Stomach (tissue), 9 donors: Measurements from ENCODE around the gene ORAI1. TPM values are rescaled to one million over a fixed set of nuclear protein-coding genes. Genes with fewer than 3 reads are reported as not detected.
A peak's percentile ranks its signal among the peaks of the same experiment; 100 is the strongest.

ENCODE experiments used
- DNase-seq, 2 donors: peaks; one replicate each; pipeline versions ENCODE4 v3.0.0 to v3.0.0-alpha.2; 2013 to 2019
- H3K27ac ChIP-seq, 5 donors: fragments of 200-600 bp in 4 of 5; sonication (generic) in 4 of 5; one replicate each; pipeline ENCODE4 v1.5.1; 2013 to 2019; ENCODE audit warnings: mild to moderate bottlenecking in 1 of 5, moderate library complexity in 1 of 5
- H3K27me3 ChIP-seq, 3 donors: fragments of 200-600 bp; sonication (generic); one replicate each; pipeline ENCODE4 v1.5.1; 2017 to 2019; ENCODE audit warnings: mixed run types in 1 of 3
- H3K36me3 ChIP-seq, 4 donors: fragments of 200-600 bp; sonication (generic); 1 replicate in 3 of 4; 2 replicates in 1 of 4; pipeline ENCODE4 v1.5.1; 2016 to 2019
- H3K4me1 ChIP-seq, 4 donors: fragments of 200-600 bp; sonication (generic); one replicate each; pipeline ENCODE4 v1.5.1; 2016 to 2019
- H3K4me3 ChIP-seq, 4 donors: fragments of 200-600 bp; sonication (generic) in 3 of 4; one replicate each; pipeline ENCODE4 v1.5.1; 2016 to 2019; ENCODE audit warnings: mild to moderate bottlenecking in 1 of 4
- H3K9me3 ChIP-seq, 4 donors: fragments of 200-600 bp; sonication (generic); one replicate each; pipeline ENCODE4 v1.5.1; 2016 to 2019
- CTCF ChIP-seq, 7 experiments: fragments of 450-650 bp in 4 of 7; fragments of 200-600 bp in 3 of 7; sonication (generic) in 3 of 7; IDR thresholded peaks; one replicate each; pipeline ENCODE4 v1.5.1; 2016 to 2019; ENCODE audit warnings: antibody characterized with exemption in 7 of 7, control low read depth in 2 of 7, mild to moderate bottlenecking in 1 of 7
- EP300 ChIP-seq: sonication (generic); formaldehyde crosslinking; IDR thresholded peaks from one replicate; pipeline ENCODE4 v1.6.1; 2017; ENCODE audit warnings: antibody characterized with exemption
- POLR2A ChIP-seq, 4 donors: fragments of 450-650 bp; IDR thresholded peaks; one replicate each; pipeline ENCODE4 v1.6.1; 2016; ENCODE audit warnings: antibody characterized with exemption in 4 of 4, control low read depth in 2 of 4, mild to moderate bottlenecking in 1 of 4, moderate library complexity in 1 of 4
- POLR2AphosphoS5 ChIP-seq, 3 donors: sonication (generic); formaldehyde crosslinking; IDR thresholded peaks; one replicate each; pipeline ENCODE4 v1.6.1; 2016; ENCODE audit warnings: antibody characterized with exemption in 3 of 3
- WGBS, 5 donors: extraction: QIAGEN DNeasy Blood & Tissue Kit in 3 of 5; methylation state at CpG; one replicate each; pipeline versions ENCODE4 v1.1.5 to v1.1.7; 2013 to 2018; 5-methylcytosine and 5-hydroxymethylcytosine counted together
- intact Hi-C: fragments of 100-400 bp; cut with DNase I; formaldehyde crosslinking; loops from one replicate; pipeline ENCODE4 v1.15.1; 2023; ENCODE audit warnings: low total_unique reads
- polyA plus RNA-seq, 3 donors: library from polyadenylated mRNA; stranded (reverse); fragments of 200-250 nt; gene quantifications; one replicate each; pipeline ENCODE4 v1.2.3, GENCODE V29; 2013
- total RNA-seq, 5 donors: library from RNA; depleted of rRNA; stranded (reverse); fragments of >200 nt; gene quantifications; one replicate each; pipeline versions ENCODE4 v1.1.0 to v1.2.3, GENCODE V29; 2014 to 2016
- donor health status: healthy with polysubstance abuse.
- donor health status: Bipolar disorder and iron deficiency.
- donor health status: healthy.

ORAI1 gene
- total and polyA plus RNA-seq, 8 donors, result 0.45 to 37.9 (median 8.6) TPM

GRCh38 chr12:121668750-121669520 lies 42.6 kb downstream of the ORAI1 start:
- Histone ChIP-seq H3K27me3 (no peaks in the 10 kb centered on the region), H3K4me3 (no peak overlapping the region), H3K9me3 (no peaks in the 10 kb centered on the region), H3K36me3 (no peaks in the 10 kb centered on the region), H3K4me1 (peaks cover 15 to 24% (median 18%) of the 10 kb centered on the region in 4 donors), H3K27ac (no peak overlapping the region)
- DNase-seq, result peak; percentile 39 to 83
- 77 to 79% (median 79%) methylated on average over 17 to 18 of the region's 18 CpGs for WGBS, 5 donors
- intact Hi-C loops, result loop anchor here (10.0 kb wide), 1 partner anchor 174 kb away; no protein-coding TSS in a partner anchor
- TF ChIP-seq POLR2AphosphoS5 (IDR thresholded peaks at IDR 0.05) (no peak), CTCF (IDR thresholded peaks at IDR 0.05) (peak in 4 of 7 experiments; percentile 35 to 61 (median 46))

GRCh38 chr12:121669521-121669900 lies 43.2 kb downstream of the ORAI1 start, which contains the start of gene MORN3:
Gene MORN3 (minus strand): TSS chr12:121669654. CDS start chr12:121669483, 171 bp downstream.
- Histone ChIP-seq H3K27me3 (no peaks in the 10 kb centered on the region), H3K27ac (no peak within 1 kb of the TSS), H3K4me1 (peaks cover 15 to 24% (median 18%) of the 10 kb centered on the region in 4 donors), H3K4me3 (no peak within 1 kb of the TSS), H3K36me3 (no peaks in the 10 kb centered on the region), H3K9me3 (no peaks in the 10 kb centered on the region)
- 95 to 100% (median 100%) methylated on average over 5 of the region's 5 CpGs for WGBS, 5 donors
- intact Hi-C loops, result loop anchor here (10.0 kb wide), 1 partner anchor 175 kb away; no protein-coding TSS in a partner anchor
- no peak for DNase-seq
- TF ChIP-seq POLR2AphosphoS5 (IDR thresholded peaks at IDR 0.05) (no peak), EP300 (no peak), CTCF (IDR thresholded peaks at IDR 0.05) (no peak), POLR2A (IDR thresholded peaks at IDR 0.05) (no peak)

- Histone ChIP-seq H3K4me3 (peak overlapping the region; percentile 48 to 65 (median 56)), H3K9me3 (no peaks in the 10 kb centered on the region), H3K27me3 (no peaks in the 10 kb centered on the region), H3K27ac (peak overlapping the region; percentile 69 to 86 (median 81)), H3K36me3 (no peaks in the 10 kb centered on the region), H3K4me1 (peaks cover 15 to 24% (median 18%) of the 10 kb centered on the region in 4 donors)
- TF ChIP-seq EP300 (no peak), POLR2AphosphoS5 (IDR thresholded peaks at IDR 0.05) (peak in 1 of 3 donors; percentile 28)
- DNase-seq, result peak; percentile 68 to 82
- 22 to 43% (median 31%) methylated on average over 12 of the region's 12 CpGs for WGBS, 5 donors
- intact Hi-C loops, result loop anchor here (10.0 kb wide), 1 partner anchor 48 kb away; the partner anchor contains the start of gene ORAI1
Observed at GRCh38 chr12:121673013-121673511, 46.7 kb downstream of the ORAI1 start.

- Histone ChIP-seq H3K4me1 (peaks cover 15 to 24% (median 18%) of the 10 kb centered on the region in 4 donors), H3K4me3 (no peak overlapping the region), H3K36me3 (no peaks in the 10 kb centered on the region), H3K27me3 (no peaks in the 10 kb centered on the region), H3K27ac (no peak overlapping the region), H3K9me3 (no peaks in the 10 kb centered on the region)
- DNase-seq, result no peak
- 92 to 100% (median 95%) methylated on average over 5 of the region's 5 CpGs for WGBS, 5 donors
- TF ChIP-seq POLR2A (IDR thresholded peaks at IDR 0.05), result no peak
- TF ChIP-seq POLR2AphosphoS5 (IDR thresholded peaks at IDR 0.05), result no peak
- TF ChIP-seq CTCF (IDR thresholded peaks at IDR 0.05), result no peak
- TF ChIP-seq EP300, result no peak
- intact Hi-C loops, result loop anchor here (5.0 to 10.0 kb wide), 2 partner anchors 51 to 124 kb away; partner anchors contain the start of gene ORAI1
Observed at GRCh38 chr12:121676190-121676589, 49.9 kb downstream of the ORAI1 start.
